Stimulated activated CD8-positive, alpha-beta memory T cell treated with anti-CD3 and anti-CD28 coated beads, Interleukin-7, amount 100 ng/mL, for 1 hour (primary cell): ENCODE measurements around the gene INA.
"Not testable (repeated sequence)": the region's sequence is repeated elsewhere in the genome, so short reads cannot be mapped to it uniquely, and the experiment has no call there.

Experiments
- DNase-seq, 2 donors: peaks; one replicate each; pipeline ENCODE4 v3.0.0-alpha.2; 2020; ENCODE audit warnings: low read depth in 2 of 2

The INA gene

GRCh38 chr10:103276896-103277712 is at the start of gene INA:
Gene INA, plus strand, starts transcription at chr10:103277138. Its CDS starts 74 bp downstream, at chr10:103277212.
- DNase-seq, result no peak

- DNase-seq, result no peak
Observed at GRCh38 chr10:103227416-103227815, 49.5 kb upstream of the INA start.

DNA sequence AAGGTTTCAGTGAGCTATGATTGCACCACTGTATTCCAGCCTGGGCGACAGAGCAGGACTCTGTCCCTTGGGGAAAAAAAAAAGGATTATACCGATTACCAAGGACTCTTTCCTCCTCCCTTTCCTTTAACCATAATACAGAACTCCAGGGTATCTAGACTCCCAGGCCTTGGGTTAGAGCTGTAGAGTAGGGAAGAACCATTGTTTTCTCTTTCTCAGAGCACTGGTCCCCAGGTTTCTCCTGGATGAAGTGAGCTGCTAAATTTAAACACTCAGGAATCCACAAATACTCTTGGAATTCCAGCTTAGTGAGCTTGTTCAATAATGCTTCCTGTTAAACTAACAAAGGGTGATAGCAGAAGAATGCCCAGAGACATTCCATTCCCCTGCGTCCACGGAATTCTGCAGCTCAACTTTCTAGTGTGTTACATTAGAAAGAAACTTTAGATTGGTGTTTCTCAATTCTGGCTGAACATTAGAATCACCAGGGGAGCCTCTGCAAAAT is 45.8 kb upstream of the INA start:
- no peak for DNase-seq

DNA sequence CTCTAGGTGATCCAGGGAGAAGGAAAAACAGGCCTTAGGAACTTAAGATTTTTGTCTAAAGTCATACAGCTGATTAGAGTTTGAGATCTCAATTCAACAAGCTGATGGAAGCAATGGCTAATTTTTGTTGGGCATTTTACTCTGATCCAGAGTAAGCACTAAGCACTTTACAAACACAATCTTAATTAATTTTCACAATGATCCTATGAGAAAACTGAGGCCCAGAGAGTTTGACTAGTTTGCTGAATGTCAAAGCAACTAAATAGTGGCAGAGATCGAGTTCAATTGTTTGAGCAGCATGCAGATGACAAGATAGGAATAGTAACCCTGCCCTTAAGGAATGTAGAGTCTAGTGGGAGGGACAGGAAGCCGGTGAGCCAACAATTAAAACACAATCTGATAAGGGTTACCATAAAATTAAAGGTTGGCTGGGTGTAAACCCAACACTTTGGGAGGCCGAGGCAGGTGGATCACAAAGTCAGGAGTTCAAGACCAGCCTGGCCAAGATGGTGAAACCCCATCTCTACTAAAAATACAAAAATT is 44.7 kb upstream of the INA start:
- no peak for DNase-seq

- DNase-seq, result no peak
Observed at GRCh38 chr10:103232772-103233488, 44.0 kb upstream of the INA start.

- DNase-seq, result no peak
Observed at GRCh38 chr10:103235775-103236174, 41.2 kb upstream of the INA start.

GRCh38 chr10:103238506-103239252 is 38.3 kb upstream of the INA start:
- no peak for DNase-seq

GRCh38 chr10:103241262-103242011 is 35.5 kb upstream of the INA start:
- DNase-seq, result no peak

GRCh38 chr10:103244666-103245271 is 32.2 kb upstream of the INA start:
- DNase-seq, result peak; percentile 9 to 25

GRCh38 chr10:103245587-103245986 is 31.4 kb upstream of the INA start, which contains the start of gene RPEL1:
Gene RPEL1, plus strand, starts transcription at chr10:103245887. Its CDS starts 110 bp downstream, at chr10:103245997.
- DNase-seq, result not testable (repeated sequence)

GRCh38 chr10:103246324-103246723 is 30.6 kb upstream of the INA start:
- no peak for DNase-seq

DNA sequence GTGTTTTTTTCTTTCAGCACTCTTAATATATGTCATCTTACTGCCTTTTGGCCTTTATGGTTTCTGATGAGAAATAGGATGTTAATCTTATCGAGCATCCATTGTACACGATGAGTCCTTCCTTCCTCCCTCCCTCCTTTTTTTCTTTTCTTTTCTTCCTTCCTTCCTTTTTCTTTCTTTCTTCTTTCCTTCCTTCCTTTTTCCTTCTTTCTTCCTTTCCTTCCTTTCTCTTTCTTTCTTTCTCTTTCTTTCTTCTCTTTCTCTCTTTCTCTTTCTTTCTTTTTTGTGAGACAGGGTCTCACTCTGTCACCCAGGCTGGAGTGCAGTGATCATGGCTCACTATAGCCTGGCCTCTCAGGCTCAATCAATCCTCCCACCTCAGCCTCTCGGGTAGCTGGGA is 22.8 kb upstream of the INA start:
- no peak for DNase-seq

DNA sequence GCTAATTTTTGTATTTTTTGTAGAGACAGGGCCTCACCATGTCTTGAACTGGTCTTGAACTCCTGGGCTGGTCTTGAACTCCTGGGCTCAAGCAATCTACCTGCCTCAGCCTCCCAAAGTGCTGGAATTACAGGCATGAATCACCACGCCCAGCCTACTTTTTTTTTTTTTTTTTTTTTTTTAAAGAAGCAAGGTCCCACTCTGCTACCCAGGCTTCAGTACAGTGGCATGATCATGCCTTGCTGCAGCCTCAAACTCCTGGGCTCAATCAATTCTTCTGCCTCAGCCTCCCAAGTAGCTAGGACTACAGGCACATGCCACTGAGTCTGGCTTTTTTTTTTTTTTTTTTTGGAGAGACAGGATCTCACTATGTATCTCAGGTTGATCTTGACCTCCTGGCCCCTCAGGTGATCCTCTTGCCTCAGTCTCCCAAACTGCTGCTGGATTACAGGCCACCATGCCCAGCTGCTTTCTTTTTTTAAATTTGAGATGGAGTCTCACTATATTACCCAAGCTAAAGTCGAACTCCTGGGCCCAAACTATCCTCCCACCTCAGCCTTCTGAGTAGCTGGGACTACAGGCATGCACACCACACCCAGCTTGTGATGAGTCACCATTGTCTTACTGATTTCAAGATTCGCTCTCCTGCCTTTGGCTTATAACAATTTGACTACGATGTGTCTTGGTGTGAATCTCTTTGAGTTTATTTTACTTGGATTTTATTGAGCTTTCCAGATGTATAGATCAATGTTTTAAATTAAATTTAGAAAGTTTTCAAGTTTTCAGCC is 22.2 kb upstream of the INA start:
- no peak for DNase-seq

- DNase-seq, result no peak
Observed at GRCh38 chr10:103256613-103257012, 20.3 kb upstream of the INA start.

- DNase-seq, result no peak
Observed at GRCh38 chr10:103257812-103258211, 19.1 kb upstream of the INA start.

GRCh38 chr10:103258928-103259327 is 18.0 kb upstream of the INA start:
- DNase-seq, result not testable (repeated sequence)

DNA sequence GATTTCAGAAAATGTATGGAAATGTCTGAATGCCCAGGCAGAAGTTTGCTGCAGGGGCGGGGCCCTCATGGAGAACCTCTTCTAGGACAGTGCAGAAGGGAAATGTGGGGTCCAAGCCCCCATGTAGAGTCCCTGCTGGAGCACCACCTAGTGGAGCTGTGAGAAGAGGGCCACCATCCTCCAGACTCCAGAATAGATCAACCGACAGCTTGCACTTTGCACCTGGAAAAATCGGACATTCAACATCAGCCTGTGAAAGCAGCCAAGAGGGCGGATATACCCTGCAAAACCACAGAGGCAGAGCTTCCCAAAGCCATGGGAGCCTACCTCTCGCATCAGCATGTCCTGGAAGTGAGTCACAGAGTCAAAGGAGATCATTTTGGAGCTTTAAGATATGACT is 16.9 kb upstream of the INA start:
- DNase-seq, result no peak

GRCh38 chr10:103262229-103262628 is 14.7 kb upstream of the INA start:
- no peak for DNase-seq

GRCh38 chr10:103265717-103266329 is 11.1 kb upstream of the INA start:
- no peak for DNase-seq
